MM.1S (cell line): Measurements from ENCODE around the gene MARK3.

ENCODE experiments used
- DNase-seq: peaks from one replicate; pipeline ENCODE4 v3.0.0-alpha.2; 2015
- H2AFZ ChIP-seq: fragments of 300-600 bp; sonication (generic); 2 replicates; pipeline ENCODE4 v1.6.0; 2016; ENCODE audit warnings: antibody characterized with exemption, low read length
- H3F3A ChIP-seq: fragments of 300-600 bp; sonication (generic); 2 replicates; pipeline ENCODE4 v1.6.1; 2016; ENCODE audit warnings: mild to moderate bottlenecking, antibody characterized with exemption, low read length, moderate library complexity, mixed read lengths; ENCODE audit not compliant: insufficient read depth
- H3K27ac ChIP-seq: fragments of 300-600 bp; sonication (generic); 2 replicates; pipeline ENCODE4 v1.5.1; 2016; ENCODE audit warnings: mild to moderate bottlenecking, low read length
- H3K27me3 ChIP-seq: fragments of 300-600 bp; sonication (generic); replicated peaks from 2 replicates; pipeline ENCODE4 v1.6.0; 2016; ENCODE audit warnings: low read length; ENCODE audit not compliant: insufficient read depth
- H3K36me3 ChIP-seq: fragments of 300-600 bp; sonication (generic); replicated peaks from 2 replicates; pipeline ENCODE4 v1.6.1; 2016; ENCODE audit warnings: mild to moderate bottlenecking, low read length, mixed read lengths; ENCODE audit not compliant: insufficient read depth
- H3K4me1 ChIP-seq: fragments of 300-600 bp; sonication (generic); 2 replicates; pipeline ENCODE4 v1.6.1; 2016; ENCODE audit warnings: low read length, mixed read lengths
- H3K4me2 ChIP-seq: fragments of 300-600 bp; sonication (generic); 2 replicates; pipeline ENCODE4 v1.6.0; 2016; ENCODE audit warnings: low read depth, low read length
- H3K4me3 ChIP-seq: fragments of 300-600 bp; sonication (generic); 2 replicates; pipeline ENCODE4 v1.5.1; 2016; ENCODE audit warnings: low read length, mixed read lengths
- H3K79me2 ChIP-seq: fragments of 300-600 bp; sonication (generic); 2 replicates; pipeline ENCODE4 v1.6.1; 2016; ENCODE audit warnings: mixed run types, low read length, mixed read lengths
- H3K9ac ChIP-seq: fragments of 300-600 bp; sonication (generic); 2 replicates; pipeline ENCODE4 v1.6.1; 2016; ENCODE audit warnings: low read length, mixed read lengths
- H3K9me2 ChIP-seq: fragments of 300-600 bp; sonication (generic); replicated peaks from 2 replicates; pipeline ENCODE4 v1.6.1; 2016; ENCODE audit warnings: mild to moderate bottlenecking, low read length, mixed read lengths; ENCODE audit not compliant: insufficient read depth
- H3K9me3 ChIP-seq: fragments of 300-600 bp; sonication (generic); replicated peaks from 2 replicates; pipeline ENCODE4 v1.6.1; 2016; ENCODE audit warnings: mild to moderate bottlenecking, low read length, mixed read lengths; ENCODE audit not compliant: insufficient read depth
- H4K20me1 ChIP-seq: fragments of 300-600 bp; sonication (generic); 2 replicates; pipeline ENCODE4 v1.6.1; 2016; ENCODE audit warnings: mild to moderate bottlenecking, low read length, moderate library complexity, mixed read lengths; ENCODE audit not compliant: insufficient read depth
- EZH2 ChIP-seq: fragments of 300-600 bp; sonication (generic); optimal IDR thresholded peaks from 2 replicates; pipeline ENCODE3; 2017; ENCODE audit warnings: low read depth, mild to moderate bottlenecking, antibody characterized with exemption, low read length, mixed read lengths
- EZH2phosphoT487 ChIP-seq: fragments of 300-600 bp; sonication (generic); IDR thresholded peaks from 2 replicates; pipeline ENCODE4 v1.6.1; 2018; ENCODE audit warnings: antibody characterized with exemption, low read length
- TF ChIP-seq, protein P1 (sequence below): fragments of 300-600 bp; sonication (generic); IDR thresholded peaks from 2 replicates; pipeline ENCODE4 v1.5.1; 2016; ENCODE audit warnings: antibody characterized with exemption, low read length, mixed read lengths

Gene MARK3

DNA sequence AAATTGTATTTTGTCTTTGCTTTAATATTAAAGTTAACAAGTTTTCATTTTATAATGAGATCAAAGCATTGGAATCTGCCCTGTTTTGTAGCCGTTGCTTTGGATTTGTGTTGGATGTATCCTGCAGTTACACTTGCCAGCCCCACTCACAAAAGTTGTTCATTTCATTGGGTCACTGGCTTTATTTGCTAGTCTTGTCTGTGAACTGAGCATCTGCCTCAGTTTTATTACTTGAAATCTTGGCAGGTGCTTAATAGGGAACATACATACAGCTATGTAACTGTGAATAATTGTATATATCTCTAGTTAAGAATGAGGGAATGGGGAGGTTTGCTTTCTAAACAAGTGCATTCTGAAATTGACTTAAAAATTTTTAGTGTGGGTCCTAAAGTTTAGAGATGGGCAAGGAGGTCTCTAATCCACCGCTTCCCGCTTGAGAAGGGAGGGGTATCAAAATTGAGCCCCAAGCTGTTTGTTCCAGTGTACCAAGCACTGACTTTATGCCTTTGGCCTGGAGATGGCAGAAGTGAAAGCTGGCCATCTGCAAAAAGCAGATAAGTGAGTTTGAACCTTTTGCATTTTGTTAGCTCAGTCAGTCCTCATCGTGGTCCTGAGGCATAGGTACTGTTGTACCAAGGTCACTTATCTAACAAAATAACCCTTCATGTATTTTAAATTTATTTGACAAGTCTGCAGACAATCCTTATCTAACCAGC, 41.9 kb upstream of the MARK3 start:
- Histone ChIP-seq H3F3A (0 out of 2 replicates have a peak, but pooled peaks cover 3% of the 10 kb centered on the region), H3K9me3 (no peaks in the 10 kb centered on the region), H3K27ac (no peak overlapping the region), H3K4me1 (no peaks in the 10 kb centered on the region), H3K79me2 (no peaks in the 10 kb centered on the region), H3K4me3 (no peak overlapping the region), H2AFZ (no peak overlapping the region), H3K9ac (no peak overlapping the region), H3K27me3 (no peaks in the 10 kb centered on the region), H3K9me2 (no peaks in the 10 kb centered on the region), H4K20me1 (no peaks in the 10 kb centered on the region), H3K4me2 (no peak overlapping the region), H3K36me3 (peaks cover 3% of the 10 kb centered on the region; the same call in 1 of the 2 replicates)
- DNase-seq, result no peak
- TF ChIP-seq EZH2phosphoT487 (no peak), EZH2 (no peak)
- TF ChIP-seq, protein P1, sequence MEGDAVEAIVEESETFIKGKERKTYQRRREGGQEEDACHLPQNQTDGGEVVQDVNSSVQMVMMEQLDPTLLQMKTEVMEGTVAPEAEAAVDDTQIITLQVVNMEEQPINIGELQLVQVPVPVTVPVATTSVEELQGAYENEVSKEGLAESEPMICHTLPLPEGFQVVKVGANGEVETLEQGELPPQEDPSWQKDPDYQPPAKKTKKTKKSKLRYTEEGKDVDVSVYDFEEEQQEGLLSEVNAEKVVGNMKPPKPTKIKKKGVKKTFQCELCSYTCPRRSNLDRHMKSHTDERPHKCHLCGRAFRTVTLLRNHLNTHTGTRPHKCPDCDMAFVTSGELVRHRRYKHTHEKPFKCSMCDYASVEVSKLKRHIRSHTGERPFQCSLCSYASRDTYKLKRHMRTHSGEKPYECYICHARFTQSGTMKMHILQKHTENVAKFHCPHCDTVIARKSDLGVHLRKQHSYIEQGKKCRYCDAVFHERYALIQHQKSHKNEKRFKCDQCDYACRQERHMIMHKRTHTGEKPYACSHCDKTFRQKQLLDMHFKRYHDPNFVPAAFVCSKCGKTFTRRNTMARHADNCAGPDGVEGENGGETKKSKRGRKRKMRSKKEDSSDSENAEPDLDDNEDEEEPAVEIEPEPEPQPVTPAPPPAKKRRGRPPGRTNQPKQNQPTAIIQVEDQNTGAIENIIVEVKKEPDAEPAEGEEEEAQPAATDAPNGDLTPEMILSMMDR, result no peak

DNA sequence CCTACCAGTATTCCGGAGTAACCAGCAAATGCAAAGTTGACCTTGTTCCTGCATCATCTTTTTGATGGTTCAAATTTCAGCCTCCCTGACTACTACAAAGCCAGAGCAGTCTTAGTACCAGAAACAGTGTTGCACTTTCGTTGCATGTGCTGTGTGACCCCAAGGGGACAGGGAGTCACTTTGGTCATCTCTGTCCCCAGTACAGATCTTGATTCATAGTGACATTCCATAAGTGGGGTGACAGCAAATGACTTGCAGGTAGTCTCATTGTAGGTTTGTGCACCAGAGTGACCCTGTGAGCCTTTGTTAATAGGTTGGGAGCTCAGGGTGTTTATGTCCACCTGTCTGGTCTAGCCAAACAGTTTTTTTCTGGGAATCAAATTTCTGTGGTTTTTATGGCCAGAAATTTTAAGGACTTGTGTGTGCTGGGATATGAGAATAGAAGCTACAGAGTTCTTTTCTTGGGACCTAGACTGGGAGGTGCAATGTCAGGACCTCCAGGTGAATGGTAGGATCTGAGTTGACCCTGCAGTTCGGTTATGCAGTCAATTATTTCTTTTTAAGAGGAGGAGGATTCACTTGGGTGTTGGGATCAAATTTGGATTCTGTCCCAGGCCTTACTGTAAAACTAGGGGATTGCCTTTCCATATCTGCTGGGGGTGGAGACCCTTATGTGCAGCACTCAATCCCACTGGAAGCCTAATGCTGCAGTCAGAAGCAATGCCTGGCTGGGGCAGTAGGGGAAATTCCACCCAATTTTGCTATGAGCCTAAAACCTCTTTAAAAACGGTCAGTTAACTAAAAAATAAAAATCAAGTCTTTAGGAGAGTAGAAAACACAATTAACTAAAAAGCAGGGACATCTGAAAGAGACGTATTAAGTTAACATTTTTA, 41.1 kb upstream of the MARK3 start:
- Histone ChIP-seq H3K9ac (no peak overlapping the region), H3K9me2 (no peaks in the 10 kb centered on the region), H4K20me1 (no peaks in the 10 kb centered on the region), H3K27ac (no peak overlapping the region), H3K79me2 (no peaks in the 10 kb centered on the region), H2AFZ (no peak overlapping the region), H3K36me3 (peaks cover 3% of the 10 kb centered on the region; the same call in 1 of the 2 replicates), H3K4me3 (no peak overlapping the region), H3K4me1 (no peaks in the 10 kb centered on the region), H3K4me2 (no peak overlapping the region), H3K27me3 (no peaks in the 10 kb centered on the region), H3K9me3 (no peaks in the 10 kb centered on the region), H3F3A (0 out of 2 replicates have a peak, but pooled peaks cover 3% of the 10 kb centered on the region)
- no peak for DNase-seq
- TF ChIP-seq EZH2, result no peak
- TF ChIP-seq EZH2phosphoT487, result no peak
- TF ChIP-seq, protein P1, result no peak

DNA sequence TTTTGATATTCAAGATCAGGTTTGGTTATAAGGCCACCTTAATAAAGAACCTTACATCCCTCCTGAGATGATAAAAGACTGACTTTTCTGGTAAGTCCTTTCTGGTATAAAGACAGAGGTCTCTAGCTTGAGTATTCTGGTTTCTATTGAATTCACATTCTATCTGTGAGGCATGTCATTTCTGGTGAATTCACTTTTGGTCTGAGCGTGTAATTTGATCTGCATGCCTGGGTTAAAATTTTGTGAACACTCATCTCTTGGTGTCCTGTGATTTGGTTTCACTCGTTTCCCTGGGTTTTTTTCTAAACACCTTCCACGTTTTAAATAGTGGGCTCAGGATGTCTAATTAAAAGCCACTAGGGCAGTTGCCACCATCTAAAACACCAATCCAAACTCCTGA, 38.9 kb upstream of the MARK3 start:
- H3K79me2 ChIP-seq, result no peaks in the 10 kb centered on the region
- H3K9me2 ChIP-seq, result no peaks in the 10 kb centered on the region
- TF ChIP-seq, protein P1, result no peak
- TF ChIP-seq EZH2phosphoT487, result no peak
- TF ChIP-seq EZH2, result no peak
- H3K36me3 ChIP-seq, result no peaks in the 10 kb centered on the region
- no peaks in the 10 kb centered on the region for H3K4me1 ChIP-seq
- no peaks in the 10 kb centered on the region for H3K27me3 ChIP-seq
- no peaks in the 10 kb centered on the region for H3K9me3 ChIP-seq
- 0 out of 2 replicates have a peak, but pooled peaks cover 3% of the 10 kb centered on the region for H3F3A ChIP-seq
- H4K20me1 ChIP-seq, result no peaks in the 10 kb centered on the region
- H2AFZ ChIP-seq, result no peak overlapping the region
- no peak for DNase-seq
- H3K9ac ChIP-seq, result no peak overlapping the region
- no peak overlapping the region for H3K4me3 ChIP-seq
- H3K4me2 ChIP-seq, result no peak overlapping the region
- no peak overlapping the region for H3K27ac ChIP-seq
